HG03045 (cell line): ENCODE measurements around the gene CCDC102A.
A peak's percentile ranks its signal among the peaks of the same experiment; 100 is the strongest.

Experiments used
- ATAC-seq: cut with Tn5 transposase; IDR thresholded peaks from one replicate; pipeline ENCODE4 v1.9.1; 2021; ENCODE audit warnings: mild to moderate bottlenecking, moderate library complexity; ENCODE audit not compliant: unreplicated experiment

Gene CCDC102A

DNA sequence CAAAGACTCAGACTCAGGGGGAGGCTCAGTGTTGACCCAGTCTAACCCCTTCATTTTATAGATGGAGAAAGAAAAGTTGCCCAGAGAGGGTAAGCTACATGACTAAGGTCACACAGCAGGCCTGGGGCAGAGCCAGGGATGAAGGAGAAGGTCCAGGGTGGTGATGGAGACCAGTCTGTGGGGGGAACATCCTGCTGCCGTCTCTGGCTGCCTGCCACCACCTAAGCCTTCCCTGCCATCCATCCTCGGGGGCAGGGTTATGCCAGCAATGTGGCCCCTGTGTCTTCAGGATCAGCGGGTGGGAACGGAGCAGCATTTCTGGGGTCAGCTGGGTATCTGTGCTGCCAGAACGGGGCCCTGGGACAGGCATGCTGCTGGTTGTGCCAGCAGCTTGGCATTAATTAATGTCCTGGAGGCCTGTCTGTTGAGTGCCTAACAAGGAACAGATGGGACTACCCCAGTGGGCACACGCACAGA, 55.6 kb downstream of the CCDC102A start:
- ATAC-seq: no peak

GRCh38 chr16:57479976-57480753, 56.2 kb downstream of the CCDC102A start:
- no peak for ATAC-seq

DNA sequence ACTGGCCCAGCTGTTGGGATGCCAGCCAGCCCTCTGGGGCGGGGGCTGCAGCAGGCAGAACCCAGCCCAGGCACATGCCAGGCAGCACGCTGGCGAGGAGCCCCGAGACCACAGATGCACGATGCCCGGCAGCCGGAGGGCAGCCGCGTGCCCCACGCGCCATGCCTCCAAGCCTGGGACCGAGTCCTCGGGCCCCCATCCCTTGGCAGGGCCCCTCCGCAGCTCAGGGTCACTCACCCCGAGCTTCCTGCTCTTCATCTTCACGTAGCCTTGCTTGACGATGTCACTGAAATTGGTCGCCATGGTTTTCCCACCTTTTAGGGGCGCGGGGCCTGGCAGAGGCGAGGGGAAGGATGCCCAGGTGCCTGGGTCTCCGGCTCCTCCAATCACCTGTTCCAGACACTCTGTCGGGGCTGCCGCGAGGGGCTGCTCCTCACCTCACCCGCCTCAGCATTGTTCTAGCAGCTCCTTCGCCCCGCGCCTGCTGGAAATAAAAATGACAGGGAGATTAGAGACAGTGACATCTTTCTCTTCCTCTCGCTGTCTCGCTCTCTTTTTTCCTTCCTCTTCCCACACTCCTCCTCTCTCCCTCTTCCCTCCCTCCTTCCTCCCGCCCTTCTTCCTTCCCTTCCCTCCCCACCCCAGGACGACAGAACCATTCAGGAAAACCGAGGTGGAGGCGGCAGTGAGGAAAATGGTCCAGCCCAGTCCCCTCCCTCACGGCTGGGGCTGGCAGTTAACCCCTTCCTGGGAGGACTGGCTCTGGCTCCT, 57.0 kb downstream of the CCDC102A start:
- ATAC-seq: no peak

DNA sequence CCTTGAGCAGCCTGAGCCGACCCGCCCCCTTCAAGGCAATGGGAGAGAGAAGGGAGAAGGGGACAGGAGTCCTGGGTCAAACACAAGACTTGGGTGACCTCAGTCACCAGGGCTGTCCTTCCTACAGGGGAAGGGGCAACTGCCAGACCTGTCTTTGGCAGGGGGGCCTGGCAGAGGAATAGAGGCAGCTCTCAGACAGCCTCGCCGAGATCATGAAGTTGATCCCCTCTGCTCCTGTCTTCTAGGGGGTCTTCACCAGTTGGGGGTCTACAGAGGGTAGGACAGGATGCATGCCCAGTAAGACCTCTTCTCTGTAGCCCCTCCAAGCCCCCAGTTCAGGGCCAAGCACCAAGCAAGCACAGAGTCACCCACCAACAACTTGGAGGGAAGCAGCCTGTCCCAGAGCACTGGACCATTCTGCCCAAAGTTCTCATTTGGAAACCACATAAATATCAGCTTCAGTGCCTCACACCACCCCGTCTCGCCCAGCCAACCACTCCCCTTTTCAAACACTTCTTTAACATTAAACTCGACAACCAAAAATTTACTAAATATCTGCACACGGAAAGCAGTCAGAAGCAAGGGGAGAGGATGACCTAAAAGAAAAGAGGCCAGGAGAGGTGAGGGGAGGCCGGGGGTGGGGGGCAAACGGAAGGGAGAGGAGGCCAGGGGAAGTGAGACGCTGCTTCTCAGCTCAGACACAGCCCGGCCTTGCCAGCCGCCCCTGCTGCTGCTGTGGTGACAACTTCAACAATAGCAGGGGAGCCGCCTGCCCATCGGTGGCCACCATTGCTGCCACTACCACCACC, 57.8 kb downstream of the CCDC102A start:
- no peak for ATAC-seq

DNA sequence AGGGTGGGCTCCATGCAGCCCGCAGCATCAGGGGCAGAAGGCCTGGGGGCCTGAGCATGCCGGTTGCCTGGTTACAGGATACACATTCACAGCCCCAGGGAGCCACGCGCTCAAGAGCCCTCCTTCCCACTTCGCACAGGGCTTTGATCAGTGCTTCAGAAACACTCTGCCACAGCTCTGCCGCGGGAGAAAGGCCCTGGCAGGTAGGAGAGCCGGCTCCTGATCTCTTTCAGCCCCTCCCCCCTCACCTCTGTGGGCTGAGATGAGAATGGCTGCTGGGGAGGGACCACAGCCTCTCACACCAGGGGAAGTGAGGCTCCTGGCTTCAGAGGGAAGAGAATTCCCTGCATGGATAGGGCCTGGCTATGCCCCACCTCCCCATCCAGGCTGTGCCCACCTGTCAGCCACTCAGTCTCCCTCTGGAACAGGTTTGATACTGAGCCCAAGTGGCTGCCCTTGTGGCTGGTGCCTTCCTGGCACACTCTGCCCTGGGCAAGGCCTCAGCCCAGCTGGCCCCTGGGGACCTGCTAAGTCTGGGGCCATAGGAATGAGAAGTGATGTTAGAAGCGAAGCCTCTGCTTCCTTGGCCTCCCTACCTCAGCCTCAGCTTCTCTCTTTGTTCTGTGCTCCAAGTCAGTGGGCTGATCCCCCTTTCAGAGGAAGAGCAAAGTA, 58.7 kb downstream of the CCDC102A start:
- no peak for ATAC-seq

- no peak for ATAC-seq
These were observed 59.6 kb downstream of the CCDC102A start for GRCh38 chr16:57476546-57477410.

- peak; percentile 83 for ATAC-seq
These were observed 60.5 kb downstream of the CCDC102A start for GRCh38 chr16:57475711-57476339.

- no peak for ATAC-seq
These were observed 61.4 kb downstream of the CCDC102A start for GRCh38 chr16:57474671-57475661.

GRCh38 chr16:57473906-57474305, 62.5 kb downstream of the CCDC102A start:
- no peak for ATAC-seq

DNA sequence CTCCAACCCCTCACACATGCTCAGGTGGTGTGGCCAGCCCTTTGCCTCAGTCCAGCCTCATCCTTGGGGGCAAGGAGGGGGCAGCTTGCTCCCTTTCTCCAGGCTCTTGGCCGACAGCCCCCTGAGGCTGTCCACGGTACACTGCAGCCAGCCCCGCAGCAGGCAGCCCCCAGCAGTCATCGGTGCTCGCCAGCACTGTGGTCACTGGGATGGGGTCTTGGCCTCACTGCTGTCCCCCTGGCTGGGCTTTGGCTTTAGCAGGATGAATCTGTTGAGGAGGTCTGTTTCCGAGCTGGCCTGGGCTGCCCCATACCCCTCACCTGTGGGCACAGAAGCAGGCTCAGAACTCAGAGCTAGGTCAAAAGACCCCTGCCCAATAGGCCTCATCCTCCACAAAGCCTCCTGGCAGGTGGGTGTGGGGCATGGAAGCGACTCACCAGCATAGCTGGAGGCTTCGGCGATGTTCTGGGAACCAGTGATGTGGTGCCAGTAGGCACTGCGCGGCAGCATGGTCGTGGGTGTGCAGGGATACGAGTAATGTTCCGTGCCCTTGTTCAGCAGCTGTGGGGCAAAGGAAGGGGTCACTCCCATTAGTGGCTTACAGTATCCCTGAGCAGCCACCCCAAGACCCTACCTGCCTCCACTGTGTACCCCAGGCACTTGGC, 63.1 kb downstream of the CCDC102A start:
- no peak for ATAC-seq

DNA sequence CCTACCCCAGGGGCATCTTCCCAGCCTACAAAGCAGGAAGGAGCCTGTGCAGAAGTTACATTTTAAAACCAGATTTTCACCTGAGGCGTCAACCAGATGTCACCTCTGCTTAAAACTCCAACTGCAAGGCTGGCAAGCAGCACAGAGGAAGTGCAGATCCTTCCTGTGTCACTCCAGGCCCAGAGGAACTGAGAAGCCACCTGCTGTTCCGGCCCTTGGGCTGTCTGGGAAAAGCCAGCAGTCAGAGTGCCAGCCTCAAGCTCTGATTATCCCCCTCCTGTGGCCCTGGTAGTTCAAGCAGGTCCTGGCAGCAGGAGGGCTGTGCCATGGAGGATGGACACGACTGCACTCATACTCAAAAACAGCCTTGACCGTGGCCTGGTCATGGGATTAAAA, 63.7 kb downstream of the CCDC102A start:
- no peak for ATAC-seq

DNA sequence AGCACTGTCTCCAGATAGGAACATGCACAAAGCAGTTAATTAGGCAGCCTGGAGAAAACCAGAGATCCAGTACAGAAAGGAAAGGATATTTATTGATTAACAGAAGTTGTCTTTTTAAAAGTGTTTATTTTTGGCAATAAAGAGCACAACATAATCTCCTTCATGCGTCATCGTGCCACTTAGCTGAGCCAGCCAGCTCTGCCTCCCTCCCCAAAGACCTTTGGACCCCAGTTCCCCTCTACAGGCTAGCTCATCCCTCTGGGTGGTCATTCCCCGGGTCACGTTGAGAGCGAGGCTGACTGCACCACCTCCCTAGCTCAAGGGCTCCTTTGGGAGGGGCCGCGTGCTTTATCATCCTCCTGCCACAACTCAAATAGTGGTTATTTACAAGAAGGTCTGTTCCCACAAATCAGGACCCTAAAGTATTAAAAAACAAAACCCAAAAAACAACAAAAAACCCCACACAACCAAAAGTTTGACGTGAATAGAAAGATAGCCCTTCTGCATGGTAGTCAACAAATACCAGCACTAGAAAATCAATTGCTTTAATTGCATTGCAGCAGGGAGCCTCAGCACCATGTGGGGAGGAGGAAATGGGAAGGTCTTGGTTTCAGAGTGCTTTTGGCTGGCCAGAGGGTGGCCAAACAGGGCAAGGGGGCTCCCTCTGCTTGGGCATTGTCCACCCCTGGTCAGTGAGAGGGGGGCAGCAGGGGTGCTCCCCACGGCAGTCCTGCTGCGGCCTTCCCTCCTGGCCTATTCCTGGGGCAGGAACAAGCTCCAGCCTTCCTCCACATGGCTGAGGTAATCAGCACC, 64.3 kb downstream of the CCDC102A start:
- no peak for ATAC-seq

- ATAC-seq: no peak
These were observed 65.2 kb downstream of the CCDC102A start for GRCh38 chr16:57471209-57471608.

GRCh38 chr16:57470711-57471110, 65.7 kb downstream of the CCDC102A start:
- no peak for ATAC-seq

DNA sequence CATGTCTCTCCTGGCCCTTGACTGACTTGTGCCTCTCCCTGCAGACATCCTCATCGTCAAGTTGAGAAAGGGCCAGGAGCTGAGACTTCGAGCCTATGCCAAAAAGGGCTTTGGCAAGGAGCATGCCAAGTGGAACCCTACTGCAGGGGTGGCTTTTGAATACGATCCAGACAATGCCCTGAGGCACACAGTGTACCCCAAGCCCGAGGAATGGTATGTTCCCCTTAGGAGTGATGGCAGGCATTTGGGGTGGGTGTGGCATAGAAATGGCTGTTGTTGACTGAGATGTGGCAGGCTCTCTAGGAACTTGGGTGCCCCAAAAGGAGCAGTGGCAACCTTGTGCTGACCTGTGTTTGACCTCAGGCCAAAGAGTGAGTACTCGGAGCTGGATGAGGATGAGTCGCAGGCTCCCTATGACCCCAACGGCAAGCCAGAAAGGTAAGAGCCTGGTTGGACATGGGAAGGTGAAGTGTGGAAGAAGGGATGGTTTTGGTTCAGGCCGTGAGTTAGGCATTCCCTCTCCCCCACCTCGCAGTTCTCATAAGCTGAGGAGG, 66.4 kb downstream of the CCDC102A start:
- no peak for ATAC-seq

DNA sequence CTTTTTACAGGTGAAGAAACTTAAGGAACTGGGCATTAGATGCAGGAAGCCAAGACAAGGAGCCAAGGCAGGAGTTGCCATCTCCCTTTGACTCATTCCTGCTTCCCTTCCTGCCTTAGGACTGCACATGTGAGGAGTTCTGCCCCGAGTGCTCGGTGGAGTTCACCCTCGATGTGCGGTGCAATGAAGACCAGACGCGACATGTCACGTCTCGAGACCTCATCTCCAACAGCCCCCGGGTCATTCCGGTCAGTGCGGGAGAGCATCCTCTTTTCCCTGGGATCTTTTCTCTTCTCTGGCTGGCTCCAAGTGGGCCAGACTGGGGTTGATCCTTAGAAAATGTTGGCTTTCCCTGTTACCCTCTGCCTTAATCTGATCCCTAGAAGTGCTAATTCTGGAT, 67.3 kb downstream of the CCDC102A start:
- no peak for ATAC-seq
